GM18867 (cell line): ENCODE results near the gene PILRA.
"Not testable (repeated sequence)": the region's sequence is repeated elsewhere in the genome, so short reads cannot be mapped to it uniquely, and the experiment has no call there.

Experiments used
- ATAC-seq: cut with Tn5 transposase; IDR thresholded peaks from one replicate; pipeline ENCODE4 v1.9.1; 2021; ENCODE audit warnings: mild to moderate bottlenecking, moderate library complexity; ENCODE audit not compliant: unreplicated experiment

The PILRA gene

DNA sequence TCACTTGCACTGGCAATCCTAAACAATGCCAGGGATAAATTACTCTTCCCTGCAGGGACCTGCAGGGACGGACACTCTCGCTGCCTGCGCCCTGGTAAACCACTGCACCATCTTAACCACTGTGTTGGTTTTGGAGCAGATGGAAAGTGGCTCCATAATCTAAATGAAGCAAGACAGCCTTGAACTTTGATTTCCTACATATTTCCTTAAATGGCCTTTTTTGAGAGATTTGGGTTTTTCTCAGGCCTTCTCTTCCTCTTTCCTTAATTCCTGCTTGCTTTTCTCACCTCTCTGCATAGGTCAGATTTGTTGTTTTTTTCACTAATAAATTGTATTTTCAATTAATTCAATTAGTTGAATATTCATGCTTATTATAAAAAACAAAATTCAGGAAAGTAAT, 2.8 kb downstream of the PILRA start:
- no peak for ATAC-seq

DNA sequence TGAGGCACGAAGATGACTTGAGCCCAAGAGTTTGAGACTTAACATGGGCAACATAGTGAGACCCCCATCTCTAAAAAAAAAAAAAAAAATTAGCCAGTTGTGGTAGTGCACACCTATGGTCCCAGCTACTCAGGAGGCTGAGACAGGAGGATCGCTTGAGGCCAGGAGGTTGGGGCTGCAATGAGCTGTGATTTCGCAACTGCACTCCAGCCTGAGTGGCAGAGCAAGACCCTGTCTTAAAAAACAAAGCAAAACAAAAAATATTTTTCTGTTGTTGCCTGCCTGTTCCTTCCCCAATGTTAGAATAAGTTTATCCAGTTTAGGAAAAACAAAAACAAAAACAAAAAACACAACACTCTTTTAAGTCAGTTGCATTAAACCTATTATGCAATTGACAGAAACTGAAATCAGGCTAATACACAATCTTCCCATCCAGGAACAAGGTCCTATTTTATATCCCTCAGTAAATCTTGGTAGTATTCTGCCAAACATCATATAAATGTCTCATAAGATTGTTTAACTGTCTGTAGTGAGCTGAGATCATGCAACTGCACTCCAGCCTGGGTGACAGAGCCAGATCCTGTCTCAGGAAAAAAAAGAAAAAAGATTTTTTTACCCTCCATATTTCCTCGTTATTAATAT, 4.9 kb downstream of the PILRA start:
- ATAC-seq = no peak

DNA sequence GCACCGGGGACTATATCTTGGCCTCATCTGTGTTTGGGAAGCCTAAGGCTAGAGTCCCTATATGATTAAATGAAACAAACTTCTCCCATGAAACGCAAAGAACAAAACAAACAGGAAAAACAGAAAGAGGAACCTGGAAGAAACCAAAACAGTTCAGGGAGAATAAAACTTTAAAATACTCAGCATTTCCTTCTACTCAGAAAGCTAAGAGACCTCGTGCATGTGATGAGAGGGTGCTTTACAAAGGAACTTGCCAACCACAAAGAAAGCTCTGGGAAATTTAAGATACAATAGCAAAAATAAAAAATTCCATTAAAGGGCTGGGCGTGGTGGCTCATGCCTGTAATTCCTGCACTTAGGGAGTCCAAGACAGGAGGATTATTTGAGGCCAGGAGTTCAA, 6.9 kb downstream of the PILRA start:
- no peak for ATAC-seq

DNA sequence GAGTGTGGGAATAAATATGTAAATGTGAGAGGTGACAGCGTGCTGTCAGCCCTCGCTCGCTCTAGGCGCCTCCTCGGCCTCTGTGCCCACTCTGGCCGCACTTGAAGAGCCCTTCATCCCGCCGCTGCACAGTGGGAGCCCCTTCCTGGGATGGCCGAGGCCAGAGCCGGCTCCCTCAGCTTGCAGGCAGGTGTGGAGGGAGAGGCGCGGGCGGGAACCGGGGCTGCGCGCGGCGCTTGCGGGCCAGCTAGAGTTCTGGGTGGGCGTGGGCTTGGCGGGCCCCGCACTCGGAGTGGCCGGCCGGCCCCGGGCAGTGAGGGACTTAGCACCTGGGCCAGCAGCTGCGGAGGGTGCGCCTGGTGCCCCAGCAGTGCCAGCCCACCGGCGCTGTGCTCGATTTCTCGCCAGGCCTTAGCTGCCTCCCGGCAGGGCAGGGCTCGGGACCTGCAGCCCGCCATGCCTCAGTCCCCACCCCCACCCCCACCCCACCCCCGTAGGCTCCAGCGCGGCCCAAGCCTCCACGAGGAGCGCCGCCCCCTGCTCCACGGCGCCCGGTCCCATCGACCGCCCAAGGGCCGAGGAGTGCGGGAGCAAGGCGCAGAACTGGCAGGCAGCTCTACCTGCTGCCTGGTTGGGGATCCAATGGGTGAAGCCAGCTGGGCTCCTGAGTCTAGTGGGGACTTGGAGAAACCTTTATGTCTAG, 8.4 kb downstream of the PILRA start:
- not testable (repeated sequence) for ATAC-seq

DNA sequence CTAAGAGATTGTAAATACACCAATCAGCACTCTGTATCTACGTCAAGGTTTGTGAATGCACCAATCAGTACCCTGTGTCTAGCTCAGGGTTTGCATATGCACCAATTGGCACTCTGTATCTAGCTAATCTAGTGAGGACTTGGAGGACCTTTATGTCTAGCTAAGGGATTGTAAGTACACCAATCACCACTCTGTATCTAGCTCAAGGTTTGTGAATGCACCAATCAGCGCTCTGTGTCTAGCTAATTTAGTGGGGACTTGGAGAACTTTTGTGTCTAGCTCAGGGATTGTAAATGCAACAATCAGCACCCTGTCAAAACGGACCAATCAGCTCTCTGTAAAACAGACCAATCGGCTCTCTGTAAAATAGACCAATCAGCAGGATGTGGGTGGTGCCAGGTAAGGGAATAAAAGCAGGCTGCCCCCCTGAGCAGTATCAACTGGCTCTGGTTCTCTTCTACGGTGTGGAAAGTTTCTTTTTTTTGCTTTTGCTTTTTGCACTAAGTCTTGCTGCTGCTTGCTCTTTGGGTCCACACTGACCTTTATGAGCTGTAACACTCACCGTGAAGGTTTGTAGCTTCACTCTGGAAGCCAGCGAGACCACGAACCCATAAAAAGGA, 9.1 kb downstream of the PILRA start:
- ATAC-seq = not testable (repeated sequence)

DNA sequence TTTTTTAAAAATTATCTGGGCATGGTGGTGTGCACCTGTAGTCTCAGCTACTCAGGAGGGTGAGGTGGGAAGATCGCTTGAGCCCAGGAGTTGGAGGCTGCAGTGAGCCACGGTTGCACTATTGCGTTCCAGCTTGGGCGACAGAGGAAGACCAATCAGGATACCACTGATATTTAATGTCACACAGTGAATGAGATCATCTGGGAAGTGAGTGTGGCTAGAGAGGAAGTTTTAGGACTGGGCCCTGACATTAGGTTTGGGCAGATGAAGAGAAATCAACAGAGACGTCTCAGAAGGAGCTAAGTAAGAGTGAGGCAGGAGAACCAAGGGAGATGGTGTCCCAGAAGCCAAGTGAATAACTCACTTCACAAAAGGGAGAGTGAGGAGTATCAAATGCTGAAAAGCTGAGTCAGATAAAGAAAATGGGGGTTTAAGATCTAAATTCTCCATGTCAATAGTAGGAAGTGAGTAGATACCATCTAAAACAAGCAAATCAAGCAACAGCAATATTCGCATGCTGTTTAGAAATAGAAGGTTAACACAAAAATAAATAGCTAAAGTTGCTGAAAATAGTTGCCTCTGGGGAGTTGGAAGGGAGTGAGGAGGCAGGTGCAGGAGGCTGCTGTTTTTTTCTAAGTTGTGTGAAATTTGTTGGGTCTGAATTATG, 11.5 kb downstream of the PILRA start:
- ATAC-seq = no peak

DNA sequence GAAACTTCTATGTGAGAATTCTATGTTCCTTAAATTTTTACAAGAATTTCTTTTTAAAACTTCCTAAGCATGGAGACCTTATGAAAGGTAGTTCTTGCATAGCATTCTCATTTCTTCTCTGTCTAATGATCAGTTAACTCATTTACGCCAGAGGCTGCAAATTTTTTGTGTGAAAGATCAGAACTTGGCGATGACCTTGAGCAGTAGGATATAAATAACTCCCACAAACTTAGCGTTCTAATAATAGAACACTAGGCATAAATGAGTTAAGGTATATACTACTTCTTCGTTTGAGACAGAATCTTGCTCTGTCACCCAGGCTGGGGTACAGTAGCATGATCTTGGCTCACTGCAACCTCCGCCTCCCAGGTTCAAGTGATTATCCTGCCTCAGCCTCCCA, 13.7 kb downstream of the PILRA start:
- ATAC-seq = no peak

DNA sequence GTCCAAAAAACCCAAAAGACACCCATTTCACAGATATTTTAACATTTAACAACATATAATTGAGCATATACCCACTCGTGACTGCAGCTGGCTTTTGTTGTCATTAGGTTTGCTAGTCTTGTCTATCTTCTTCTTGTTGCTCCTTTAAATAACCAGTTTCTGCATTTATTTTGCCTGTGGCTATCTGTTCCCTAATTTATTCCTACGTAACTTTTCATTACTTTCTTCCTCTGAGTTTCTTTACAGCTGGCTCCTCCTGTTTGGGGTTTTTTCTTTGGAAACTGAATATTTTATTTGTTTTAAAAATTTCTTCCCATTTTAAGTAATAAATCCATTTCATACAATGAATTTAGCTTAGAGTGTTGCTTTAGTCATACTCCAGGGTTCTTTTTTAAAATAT, 14.4 kb downstream of the PILRA start:
- ATAC-seq = no peak

DNA sequence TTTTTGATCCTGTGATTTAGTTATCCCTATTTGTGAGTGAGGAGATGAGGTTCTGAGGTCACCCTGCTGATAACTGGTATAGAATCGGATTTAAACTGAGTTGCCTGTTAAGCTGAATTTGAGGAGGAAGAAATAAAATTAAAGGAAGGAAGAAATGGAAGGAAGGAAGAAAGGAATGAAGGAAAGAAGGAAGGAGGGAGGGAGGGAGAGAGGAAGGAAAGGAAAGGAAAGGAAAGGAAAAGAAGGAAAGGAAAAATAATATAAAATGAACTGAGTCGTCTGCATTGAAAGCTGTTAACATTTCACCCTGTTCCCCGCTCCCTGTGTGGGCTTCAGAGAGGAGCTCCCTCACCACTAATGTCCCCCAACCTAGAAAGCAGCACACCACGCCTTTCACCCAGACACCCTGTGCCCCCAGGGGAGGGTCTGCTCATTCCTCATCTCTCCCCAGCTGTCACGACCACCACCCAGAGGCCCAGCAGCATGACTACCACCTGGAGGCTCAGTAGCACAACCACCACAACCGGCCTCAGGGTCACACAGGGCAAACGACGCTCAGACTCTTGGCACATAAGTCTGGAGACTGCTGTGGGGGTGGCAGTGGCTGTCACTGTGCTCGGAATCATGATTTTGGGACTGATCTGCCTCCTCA, 16.3 kb downstream of the PILRA start:
- no peak for ATAC-seq

DNA sequence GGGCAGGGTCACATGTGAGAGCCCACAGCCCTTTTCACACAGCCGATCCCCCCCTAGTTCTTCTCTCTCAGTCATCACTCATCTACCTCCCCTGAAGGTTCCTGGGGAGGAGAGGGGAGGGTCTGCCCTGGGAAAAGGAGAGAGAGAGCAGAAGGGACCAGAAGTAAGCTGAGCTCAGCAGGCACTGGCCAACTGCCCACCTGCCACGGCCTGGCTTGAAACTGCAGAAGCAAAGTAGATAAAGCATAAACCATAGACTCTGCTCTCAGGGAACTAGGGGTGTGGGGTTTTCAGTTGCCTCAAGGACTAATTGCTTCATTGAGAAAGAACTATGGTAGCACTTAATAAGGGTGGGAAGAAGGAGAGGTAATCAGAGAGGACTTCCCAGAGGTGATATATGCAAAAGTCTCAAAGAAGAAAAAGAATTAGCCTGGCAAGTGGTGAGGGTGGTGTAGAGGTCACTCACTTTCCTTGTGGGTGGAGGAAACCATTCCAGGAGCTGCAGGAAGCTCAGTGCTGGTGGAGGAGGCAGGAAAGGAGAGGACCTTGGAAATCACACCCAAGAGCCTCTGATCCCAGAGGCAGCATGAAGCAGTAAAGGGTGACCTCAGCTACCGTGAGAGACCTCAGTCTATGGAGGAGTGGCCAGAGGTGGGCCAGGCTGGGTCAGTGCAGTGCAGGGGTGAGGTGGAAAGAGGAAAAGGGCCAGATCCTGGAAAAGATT, 17.2 kb downstream of the PILRA start:
- ATAC-seq = no peak

DNA sequence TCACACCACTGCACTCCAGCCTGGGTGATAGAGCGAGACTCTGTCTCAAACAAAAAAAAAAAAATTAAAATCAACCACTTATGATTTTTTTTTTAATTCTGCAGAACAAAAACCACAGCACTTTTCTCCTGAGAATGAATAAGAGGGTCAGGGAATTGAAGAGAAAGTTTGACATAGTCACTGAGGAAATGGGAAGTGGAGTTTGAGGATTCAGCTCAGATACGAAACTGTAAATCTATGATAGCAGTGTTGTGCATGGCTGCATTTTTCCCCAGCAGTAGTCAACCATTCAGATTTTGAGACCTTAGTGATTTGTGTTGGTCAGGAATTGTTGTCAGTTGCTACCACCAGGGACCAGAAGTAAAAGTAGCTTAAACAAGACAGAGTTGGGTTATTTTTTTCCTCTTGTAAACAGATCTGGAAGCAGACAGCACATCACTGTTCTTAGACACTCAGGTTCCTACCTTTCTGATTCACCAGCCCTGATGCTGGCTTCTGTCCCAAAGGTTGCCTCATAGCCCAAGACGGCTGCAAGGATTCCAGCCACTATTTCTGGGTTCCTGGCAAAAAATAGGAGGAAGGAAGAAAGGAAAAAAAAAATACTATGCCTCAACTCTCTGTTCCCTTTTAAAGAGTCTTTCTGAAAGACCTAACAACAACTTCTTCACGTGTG, 20.1 kb downstream of the PILRA start:
- ATAC-seq = no peak

DNA sequence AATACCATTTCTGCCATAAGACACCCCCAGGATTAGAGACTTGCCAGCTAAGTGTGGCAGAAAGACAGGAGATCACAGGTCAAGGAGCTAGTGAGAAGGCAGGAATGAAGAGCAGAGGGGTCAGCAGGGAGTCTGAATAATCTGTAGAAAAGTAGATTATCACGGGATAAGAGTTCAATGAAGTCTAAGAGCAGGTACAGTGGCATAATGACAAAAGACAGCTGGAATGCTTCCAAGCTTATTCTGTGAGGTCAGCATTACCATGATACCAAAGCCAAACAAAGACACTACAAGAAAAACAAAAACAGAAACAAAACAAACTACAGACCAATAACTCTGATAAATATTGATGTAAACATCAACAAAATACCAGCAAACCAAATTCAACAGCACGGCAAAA, 20.8 kb downstream of the PILRA start:
- no peak for ATAC-seq

DNA sequence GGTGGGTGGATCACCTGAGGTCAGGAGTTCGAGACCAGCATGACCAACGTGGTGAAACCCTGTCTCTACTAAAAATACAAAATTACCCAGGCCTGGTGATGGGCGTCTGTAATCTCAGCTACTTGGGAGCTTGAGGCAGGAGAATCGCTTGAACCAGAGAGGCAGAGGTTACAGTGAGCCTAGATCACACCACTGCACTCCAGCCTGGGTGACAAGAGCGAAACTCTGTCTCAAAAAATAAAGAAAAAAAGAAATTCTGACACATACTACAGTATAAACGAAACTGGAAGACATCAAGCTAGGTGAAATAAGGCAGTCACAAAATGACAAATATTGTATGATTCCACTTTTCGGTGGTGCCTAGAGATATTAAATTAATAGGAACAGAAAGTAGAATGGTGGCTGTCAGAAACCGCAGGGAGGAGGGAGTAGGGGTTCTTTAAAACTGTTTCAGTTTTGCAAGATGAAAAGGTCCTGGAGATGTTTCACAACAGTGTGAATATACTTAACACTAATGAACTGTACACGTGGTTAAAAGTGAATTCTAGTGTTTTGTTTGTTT, 23.2 kb downstream of the PILRA start:
- ATAC-seq = peak; percentile 87

DNA sequence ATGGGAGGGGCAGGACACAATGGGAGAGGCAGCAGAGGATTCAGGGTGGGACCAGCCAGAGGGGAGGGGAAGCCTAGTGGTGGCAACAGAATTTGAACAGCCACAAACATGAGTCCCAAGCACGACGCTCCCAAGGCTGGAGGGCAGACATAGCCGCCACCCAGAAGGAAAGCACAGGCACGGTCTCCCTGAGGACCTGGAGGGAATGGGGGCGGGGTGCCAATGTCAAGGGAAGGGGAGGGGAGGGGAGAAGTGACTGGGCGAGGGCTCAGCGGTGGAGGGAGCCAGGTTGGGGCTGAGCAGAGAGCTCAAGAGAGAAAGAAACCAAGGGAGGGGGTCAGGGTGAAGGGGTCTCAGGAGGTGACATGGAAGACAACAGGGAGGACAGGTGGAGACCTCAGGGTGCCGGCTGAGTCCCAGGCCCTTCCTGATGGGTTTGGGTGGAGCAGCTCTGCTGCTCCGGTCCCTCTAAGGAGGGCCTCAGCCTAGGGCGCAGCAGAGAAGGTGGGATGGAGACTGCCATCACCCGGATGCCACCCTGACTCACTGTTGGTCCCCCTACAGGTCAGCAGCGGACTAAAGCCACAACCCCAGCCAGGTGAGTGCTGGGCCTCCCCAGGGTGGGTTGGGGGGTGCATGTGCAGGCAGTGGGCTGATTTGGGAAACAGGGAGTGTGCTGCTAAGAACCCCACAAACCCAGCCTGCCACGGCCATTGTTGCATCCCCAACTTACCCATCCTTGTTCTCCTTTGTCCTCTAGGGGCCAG, 24.2 kb downstream of the PILRA start:
- ATAC-seq = no peak

DNA sequence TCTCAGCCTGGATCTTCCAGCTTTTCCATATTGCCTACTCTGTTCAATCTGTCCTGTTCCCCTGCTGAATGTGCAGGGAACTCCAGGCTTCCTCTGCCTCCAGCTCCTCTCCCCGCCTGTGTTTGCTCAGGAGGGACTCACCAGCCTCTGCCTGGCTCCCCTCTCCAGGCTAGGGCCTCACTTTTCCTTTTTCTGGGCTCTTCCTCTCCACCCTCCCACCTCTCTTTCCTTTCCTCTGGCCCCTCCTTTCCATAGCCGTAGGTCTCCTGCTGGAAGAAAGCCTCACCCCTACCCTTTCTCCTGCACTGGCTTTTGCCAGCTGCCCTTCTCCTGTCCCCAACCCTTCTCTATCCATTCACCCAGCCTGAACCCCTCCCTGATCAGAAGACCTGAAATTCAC, 25.0 kb downstream of the PILRA start:
- ATAC-seq = no peak

DNA sequence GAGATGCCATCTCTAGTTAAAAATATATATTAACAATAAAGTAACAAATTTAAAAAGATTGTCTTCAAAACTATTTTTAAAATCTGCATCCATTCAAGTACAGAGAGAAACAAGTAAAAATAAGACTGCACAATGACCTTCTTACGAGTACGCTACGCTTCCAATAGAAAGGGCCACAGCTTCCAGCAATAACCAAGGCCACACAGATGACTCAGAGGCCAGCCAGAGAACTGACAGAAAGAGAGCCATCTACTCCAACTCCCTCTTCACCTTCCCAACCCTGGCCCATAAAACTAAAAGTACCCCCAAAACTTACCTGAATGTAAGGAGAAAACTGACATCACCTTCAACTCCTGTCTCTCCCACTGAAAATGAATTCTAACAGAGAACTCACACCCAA, 26.8 kb downstream of the PILRA start:
- ATAC-seq = no peak

DNA sequence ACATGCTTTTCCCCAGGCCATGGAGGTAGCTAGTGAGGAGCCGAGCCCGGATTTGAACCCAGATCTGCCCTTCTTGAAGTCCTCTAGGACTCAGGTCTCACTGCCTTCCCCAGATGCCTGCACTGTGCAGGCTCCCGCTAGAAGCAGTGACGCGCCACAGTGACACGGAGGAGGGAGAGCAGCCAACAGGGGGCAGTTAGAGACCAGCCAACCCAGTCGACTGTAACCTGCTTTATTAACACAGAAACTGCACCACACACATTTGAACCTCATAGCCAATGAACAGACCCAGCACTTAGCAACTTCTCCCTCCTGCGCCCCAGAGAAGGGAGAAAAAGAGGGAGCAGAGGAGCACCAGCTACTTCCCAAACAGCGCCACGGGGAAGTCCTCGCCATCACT, 27.4 kb downstream of the PILRA start:
- no peak for ATAC-seq

DNA sequence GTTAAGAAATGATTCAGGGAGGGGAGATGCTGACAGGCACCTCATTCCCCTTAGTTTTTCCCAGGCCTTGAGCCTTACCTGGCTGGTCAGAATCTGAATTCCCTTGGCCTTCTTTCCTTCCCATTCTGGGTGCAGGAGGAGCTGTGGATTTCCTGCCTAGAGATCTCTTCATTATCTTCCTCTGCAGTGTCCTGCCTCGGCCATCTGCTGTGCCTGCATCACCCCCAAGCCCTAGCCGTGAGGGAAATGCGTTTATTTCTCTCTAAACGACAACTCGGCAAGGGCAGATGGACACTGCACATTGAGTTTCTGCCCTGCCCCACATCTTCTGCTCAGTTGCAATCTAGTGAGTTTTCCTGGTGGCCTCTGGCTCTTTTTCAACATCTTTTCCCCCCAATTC, 28.5 kb downstream of the PILRA start:
- no peak for ATAC-seq

DNA sequence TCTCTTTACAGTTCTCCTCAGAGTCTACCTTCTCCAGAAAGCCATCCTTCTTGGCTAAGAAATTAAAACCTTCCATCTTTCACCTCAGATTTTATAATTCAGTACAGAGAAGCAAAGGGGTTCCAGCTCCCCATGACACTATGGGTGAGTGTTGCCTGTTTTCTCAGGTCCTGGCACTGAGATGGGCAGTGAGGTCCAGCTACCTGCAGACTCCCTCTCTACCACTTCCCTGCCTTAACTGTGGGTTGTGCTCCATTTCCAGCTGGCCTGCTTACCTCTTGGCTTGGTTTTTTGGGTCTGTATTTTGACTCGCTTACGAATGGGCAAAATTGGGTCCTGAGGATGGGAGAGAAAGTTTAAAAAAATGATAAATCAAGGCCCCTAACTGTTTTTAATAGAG, 29.0 kb downstream of the PILRA start:
- ATAC-seq = no peak
